ENCODE data around the gene COL5A1. TPM values are rescaled to one million over a fixed set of nuclear protein-coding genes. Genes with fewer than 3 reads are reported as not detected.

Gene COL5A1
- total RNA-seq, 1 experiment from 2014 or later: 9.5 TPM

- H3K4ac ChIP-seq (ENCODE audit: low read depth, low read length): no peak overlapping the region
- no peak overlapping the region for H2BK20ac ChIP-seq (ENCODE audit: low read depth, low read length, poor library complexity, severe bottlenecking)
- Mint-ChIP-seq H3K27me3 (ENCODE audit: low read depth) (peaks cover 3% of the 10 kb centered on the region; the same call in 1 of the 2 replicates), H3K4me3 (no peak overlapping the region), H3K9me3 (no peaks in the 10 kb centered on the region), H3K27ac (0 out of 7 replicates have a peak overlapping the region, but pooled peaks of 1 of the 3 experiments have one; percentile 45), H3K36me3 (ENCODE audit: insufficient read depth in 1 of 3, low read depth in 3 of 3) (peaks cover 0 to 2% (median 0%) of the 10 kb centered on the region in 3 experiments; a peak in 1 of 7 replicates), H3K4me1 (peaks cover 2 to 19% of the 10 kb centered on the region in 2 experiments)
- no peak overlapping the region for H3K14ac ChIP-seq (ENCODE audit: insufficient read depth, low read length)
- no peaks in the 10 kb centered on the region for H3K4me1 ChIP-seq (ENCODE audit: insufficient read depth, low read length)
- no CpG with 5 or more reads among the region's 10 CpGs for WGBS (ENCODE audit: extremely low coverage, insufficient read length, low lambda C conversion rate)
- no peak overlapping the region for H3K4me2 ChIP-seq (ENCODE audit: insufficient read depth, insufficient read length, low read length)
- no peak overlapping the region for H2BK15ac ChIP-seq (ENCODE audit: low read depth, low read length)
- H4K8ac ChIP-seq (replicated peaks; ENCODE audit: insufficient read length, low read depth, low read length): no peak overlapping the region
- H4K5ac ChIP-seq (ENCODE audit: insufficient read length, low read depth, low read length): no peak overlapping the region
- H3K27me3 ChIP-seq (ENCODE audit: insufficient read depth, low read length): no peaks in the 10 kb centered on the region
- TF ChIP-seq, protein P1, sequence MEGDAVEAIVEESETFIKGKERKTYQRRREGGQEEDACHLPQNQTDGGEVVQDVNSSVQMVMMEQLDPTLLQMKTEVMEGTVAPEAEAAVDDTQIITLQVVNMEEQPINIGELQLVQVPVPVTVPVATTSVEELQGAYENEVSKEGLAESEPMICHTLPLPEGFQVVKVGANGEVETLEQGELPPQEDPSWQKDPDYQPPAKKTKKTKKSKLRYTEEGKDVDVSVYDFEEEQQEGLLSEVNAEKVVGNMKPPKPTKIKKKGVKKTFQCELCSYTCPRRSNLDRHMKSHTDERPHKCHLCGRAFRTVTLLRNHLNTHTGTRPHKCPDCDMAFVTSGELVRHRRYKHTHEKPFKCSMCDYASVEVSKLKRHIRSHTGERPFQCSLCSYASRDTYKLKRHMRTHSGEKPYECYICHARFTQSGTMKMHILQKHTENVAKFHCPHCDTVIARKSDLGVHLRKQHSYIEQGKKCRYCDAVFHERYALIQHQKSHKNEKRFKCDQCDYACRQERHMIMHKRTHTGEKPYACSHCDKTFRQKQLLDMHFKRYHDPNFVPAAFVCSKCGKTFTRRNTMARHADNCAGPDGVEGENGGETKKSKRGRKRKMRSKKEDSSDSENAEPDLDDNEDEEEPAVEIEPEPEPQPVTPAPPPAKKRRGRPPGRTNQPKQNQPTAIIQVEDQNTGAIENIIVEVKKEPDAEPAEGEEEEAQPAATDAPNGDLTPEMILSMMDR (conservative IDR thresholded peaks at IDR 0.05): no peak
- H3K27ac ChIP-seq (ENCODE audit: insufficient read length, low read depth, low read length): no peak overlapping the region
- no peak overlapping the region for H3K9ac ChIP-seq (ENCODE audit: extremely low read depth, insufficient read length, low read length)
- no peak overlapping the region for H3T11ph ChIP-seq (ENCODE audit: low read length)
- no peak overlapping the region for H2BK12ac ChIP-seq (ENCODE audit: insufficient read length, low read depth, low read length)
- no peaks in the 10 kb centered on the region for H3K23me2 ChIP-seq (ENCODE audit: insufficient read length, low read depth, low read length, poor library complexity, severe bottlenecking)
- H2AK5ac ChIP-seq (ENCODE audit: insufficient read length, low read length): no peak overlapping the region
- no peak overlapping the region for H4K91ac ChIP-seq (ENCODE audit: insufficient read length, low read depth, low read length)
- no peak overlapping the region for H2AFZ ChIP-seq (ENCODE audit: low read length)
- H3K79me2 ChIP-seq (ENCODE audit: insufficient read depth, low read length): no peaks in the 10 kb centered on the region
- H3K56ac ChIP-seq (ENCODE audit: insufficient read length, low read depth, low read length): no peak overlapping the region
- H2BK120ac ChIP-seq (ENCODE audit: low read depth, low read length, poor library complexity, severe bottlenecking): no peak overlapping the region
- H3K79me1 ChIP-seq (ENCODE audit: insufficient read depth, low read depth, low read length, poor library complexity, severe bottlenecking): no peaks in the 10 kb centered on the region
- H2BK5ac ChIP-seq (ENCODE audit: insufficient read length, low read length): no peak overlapping the region
- no peaks in the 10 kb centered on the region for H3K9me3 ChIP-seq (ENCODE audit: control insufficient read depth, low read depth, low read length)
- H3K23ac ChIP-seq (ENCODE audit: insufficient read length, low read depth, low read length): no peak overlapping the region
- H3K18ac ChIP-seq (ENCODE audit: insufficient read length, low read depth, low read length): no peak overlapping the region
- DNase-seq: no peak
- H4K20me1 ChIP-seq (ENCODE audit: control insufficient read depth, insufficient read depth, insufficient read length): no peaks in the 10 kb centered on the region
These were observed 9.8 kb downstream of the COL5A1 start for GRCh38 chr9:134651226-134651905.
